GM18951 (cell line): Measurements from ENCODE around the gene KIF6.

Experiments used
- POLR2A ChIP-seq: IDR thresholded peaks from 4 replicates; pipeline ENCODE4 v1.6.1; 2011; ENCODE audit warnings: mild to moderate bottlenecking; ENCODE audit not compliant: insufficient read length, insufficient read depth; ENCODE audit errors: extremely low read depth
- in situ Hi-C: fragments of 300-500 bp; cut with MboI; formaldehyde crosslinking; loops from one replicate; pipeline ENCODE4 v1.12.0; 2022; ENCODE audit warnings: low sequenced_read_pairs, mixed read lengths, inconsistent platforms; ENCODE audit not compliant: unreplicated experiment

Gene KIF6

GRCh38 chr6:39388606-39389483 lies 336.4 kb downstream of the KIF6 start:
- TF ChIP-seq POLR2A, result no peak
- in situ Hi-C loops, result no loop called here

- in situ Hi-C loops, result no loop called here
- TF ChIP-seq POLR2A, result no peak
Observed at GRCh38 chr6:39387785-39388184, 337.4 kb downstream of the KIF6 start.

GRCh38 chr6:39386487-39386886 lies 338.7 kb downstream of the KIF6 start:
- TF ChIP-seq POLR2A, result no peak
- in situ Hi-C loops, result no loop called here

GRCh38 chr6:39381550-39382140 lies 343.6 kb downstream of the KIF6 start:
- in situ Hi-C loops, result no loop called here
- no peak for TF ChIP-seq POLR2A

- in situ Hi-C loops, result no loop called here
- no peak for TF ChIP-seq POLR2A
Observed at GRCh38 chr6:39380837-39381549, 344.2 kb downstream of the KIF6 start.

- no peak for TF ChIP-seq POLR2A
- in situ Hi-C loops, result loop anchor here (5.0 kb wide), 1 partner anchor 508 kb away; no protein-coding TSS in a partner anchor
Observed at GRCh38 chr6:39378960-39379425, 346.2 kb downstream of the KIF6 start.

GRCh38 chr6:39378175-39378959 lies 346.8 kb downstream of the KIF6 start:
- in situ Hi-C loops, result loop anchor here (5.0 kb wide), 1 partner anchor 509 kb away; no protein-coding TSS in a partner anchor
- TF ChIP-seq POLR2A, result no peak

GRCh38 chr6:39377539-39377950 lies 347.7 kb downstream of the KIF6 start:
- in situ Hi-C loops, result loop anchor here (5.0 kb wide), 1 partner anchor 510 kb away; no protein-coding TSS in a partner anchor
- no peak for TF ChIP-seq POLR2A

- TF ChIP-seq POLR2A, result no peak
Observed at GRCh38 chr6:39375405-39375804, 349.8 kb downstream of the KIF6 start.

GRCh38 chr6:39370390-39370789 lies 354.8 kb downstream of the KIF6 start:
- in situ Hi-C loops, result loop anchor here (25.0 kb wide), 1 partner anchor 917 kb away; no protein-coding TSS in a partner anchor
- TF ChIP-seq POLR2A, result no peak

More at GRCh38 chr6:39375405-39375804, 349.8 kb downstream of the KIF6 start:
- in situ Hi-C loops, result loop anchor here (5.0 kb wide), 1 partner anchor 512 kb away; no protein-coding TSS in a partner anchor

GRCh38 chr6:39369987-39370386 lies 355.2 kb downstream of the KIF6 start:
- in situ Hi-C loops, result loop anchor here (25.0 kb wide), 1 partner anchor 917 kb away; no protein-coding TSS in a partner anchor
- no peak for TF ChIP-seq POLR2A

GRCh38 chr6:39367700-39368099 lies 357.5 kb downstream of the KIF6 start:
- in situ Hi-C loops, result loop anchor here (25.0 kb wide), 1 partner anchor 920 kb away; no protein-coding TSS in a partner anchor
- no peak for TF ChIP-seq POLR2A
